GM23338 (cell line): ENCODE results near the gene SNTG2. TPM values are rescaled to one million over a fixed set of nuclear protein-coding genes. Genes with fewer than 3 reads are reported as not detected.

Experiments used
- ATAC-seq: fragments of 200-7000 bp; cut with Tn5 transposase; 3 replicates; pipeline ENCODE4 v1.9.1; 2020
- DNase-seq: peaks from one replicate; pipeline ENCODE4 v3.0.0-alpha.2; 2015; ENCODE audit warnings: low spot score
- H2AFZ ChIP-seq: fragments of 200-600 bp; sonication (generic); 2 replicates; pipeline ENCODE4 v1.8.0; 2016; ENCODE audit warnings: antibody characterized with exemption, mild to moderate bottlenecking, moderate library complexity
- H3F3A ChIP-seq: fragments of 200-600 bp; sonication (generic); replicated peaks from 2 replicates; pipeline ENCODE4 v1.8.0; 2017; ENCODE audit warnings: antibody characterized with exemption, mixed run types, low read depth
- H3K27ac ChIP-seq: fragments of 200-600 bp; sonication (generic); 2 replicates; pipeline ENCODE4 v1.6.1; 2016; ENCODE audit warnings: low read depth
- H3K27me3 ChIP-seq: fragments of 200-600 bp; sonication (generic); 2 replicates; pipeline ENCODE4 v1.8.0; 2016; ENCODE audit warnings: mild to moderate bottlenecking, mixed run types, moderate library complexity; ENCODE audit not compliant: insufficient read depth
- H3K36me3 ChIP-seq: fragments of 200-600 bp; sonication (generic); 2 replicates; pipeline ENCODE4 v1.8.0; 2016; ENCODE audit warnings: mild to moderate bottlenecking; ENCODE audit not compliant: insufficient read depth
- H3K4me1 ChIP-seq: fragments of 200-600 bp; sonication (generic); 2 replicates; pipeline ENCODE4 v1.8.0; 2016; ENCODE audit warnings: mild to moderate bottlenecking, moderate library complexity; ENCODE audit not compliant: insufficient read depth
- H3K4me2 ChIP-seq: fragments of 200-600 bp; sonication (generic); 2 replicates; pipeline ENCODE4 v1.7.1; 2017; ENCODE audit warnings: mixed run types
- H3K4me3 ChIP-seq: fragments of 200-600 bp; sonication (generic); 2 replicates; pipeline ENCODE4 v1.6.1; 2016; ENCODE audit warnings: mixed run types
- H3K79me2 ChIP-seq: fragments of 200-600 bp; sonication (generic); replicated peaks from 2 replicates; pipeline ENCODE4 v1.8.0; 2017; ENCODE audit warnings: mild to moderate bottlenecking; ENCODE audit not compliant: insufficient read depth
- H3K9me2 ChIP-seq: fragments of 200-600 bp; sonication (generic); 2 replicates; pipeline ENCODE4 v1.8.0; 2017; ENCODE audit not compliant: insufficient read depth
- H4K20me1 ChIP-seq: fragments of 200-600 bp; sonication (generic); replicated peaks from 2 replicates; pipeline ENCODE4 v1.8.0; 2017; ENCODE audit warnings: mild to moderate bottlenecking; ENCODE audit not compliant: insufficient read depth
- H3K27ac Mint-ChIP-seq: 2 replicates; pipeline ENCODE4 v1.8.0; 2020; ENCODE audit warnings: inconsistent platforms, mild to moderate bottlenecking, moderate library complexity, mixed read lengths
- H3K27me3 Mint-ChIP-seq: 3 replicates; pipeline ENCODE4 v1.8.0; 2022; ENCODE audit warnings: low read depth, mild to moderate bottlenecking, moderate library complexity, mixed read lengths, inconsistent platforms; ENCODE audit not compliant: insufficient read depth, poor library complexity
- H3K36me3 Mint-ChIP-seq: 3 replicates; pipeline ENCODE4 v1.8.0; 2021; ENCODE audit warnings: low read depth, mild to moderate bottlenecking, inconsistent platforms, moderate library complexity, mixed read lengths
- H3K4me1 Mint-ChIP-seq: 3 replicates; pipeline ENCODE4 v1.8.0; 2020; ENCODE audit warnings: mild to moderate bottlenecking, inconsistent platforms, mixed read lengths
- H3K4me3 Mint-ChIP-seq: 3 replicates; pipeline ENCODE4 v1.8.0; 2021; ENCODE audit warnings: moderate library complexity, mild to moderate bottlenecking, inconsistent platforms, mixed read lengths
- H3K9me3 Mint-ChIP-seq: 3 replicates; pipeline ENCODE4 v1.8.0; 2020; ENCODE audit warnings: moderate library complexity, mild to moderate bottlenecking, inconsistent platforms, mixed read lengths
- CREB1 ChIP-seq: fragments of 250-450 bp; sonication (Bioruptor Pico); IDR thresholded peaks from 2 replicates; pipeline ENCODE4 v1.5.0; 2020; ENCODE audit warnings: low read depth, mild to moderate bottlenecking, moderate library complexity
- EZH2 ChIP-seq: fragments of 200-600 bp; sonication (generic); IDR thresholded peaks from one replicate; pipeline ENCODE4 v1.8.0; 2017; ENCODE audit warnings: antibody characterized with exemption, mild to moderate bottlenecking, low read depth; ENCODE audit not compliant: unreplicated experiment
- EZH2phosphoT487 ChIP-seq: fragments of 200-600 bp; sonication (generic); IDR thresholded peaks from one replicate; pipeline ENCODE4 v1.8.1; 2018; ENCODE audit warnings: antibody characterized with exemption; ENCODE audit not compliant: unreplicated experiment
- JUNB ChIP-seq: IDR thresholded peaks from one replicate; pipeline ENCODE4 v1.6.1; 2016; ENCODE audit warnings: antibody characterized with exemption; ENCODE audit not compliant: unreplicated experiment
- NANOG ChIP-seq: IDR thresholded peaks from 2 replicates; pipeline ENCODE4 v1.6.1; 2016; ENCODE audit warnings: antibody characterized with exemption, borderline replicate concordance
- POLR2AphosphoS5 ChIP-seq: IDR thresholded peaks from 2 replicates; pipeline ENCODE4 v1.6.1; 2016; ENCODE audit warnings: antibody characterized with exemption, low read depth
- STAT1 ChIP-seq: IDR thresholded peaks from one replicate; pipeline ENCODE4 v1.6.1; 2016; ENCODE audit warnings: antibody characterized with exemption; ENCODE audit not compliant: unreplicated experiment
- ZNF114 ChIP-seq: fragments of 250-450 bp; sonication (Bioruptor Pico); IDR thresholded peaks from 2 replicates; pipeline ENCODE4 v1.5.0; 2020; ENCODE audit warnings: mild to moderate bottlenecking, moderate library complexity
- ZNF331 ChIP-seq: fragments of 250-450 bp; sonication (Bioruptor Pico); IDR thresholded peaks from 2 replicates; pipeline ENCODE4 v1.5.0; 2020; ENCODE audit warnings: low read depth, mild to moderate bottlenecking, moderate library complexity
- polyA plus RNA-seq: library from polyadenylated mRNA; unstranded; fragments of >200 nt; fragmentation: Nextera tagmentation; extraction: Ambion mirVana; gene quantifications from 2 replicates; pipeline ENCODE4 v1.2.1, GENCODE V29; 2016
- total RNA-seq: library from RNA; depleted of rRNA; stranded (reverse); fragments of >200 nt; shearing (Covaris generic); gene quantifications from 2 replicates; pipeline ENCODE4 v1.2.3, GENCODE V29; 2014
- TF ChIP-seq, protein P1 (sequence below): fragments of 250-450 bp; sonication (Bioruptor Pico); IDR thresholded peaks from 2 replicates; pipeline ENCODE4 v1.5.0; 2020; ENCODE audit warnings: mild to moderate bottlenecking, moderate library complexity
- TF ChIP-seq, protein P2 (sequence below), 2 experiments: fragments of 200-600 bp in 1 of 2; sonication (generic) in 1 of 2; conservative IDR thresholded peaks; 2 replicates each; pipeline versions ENCODE4 v1.5.1 to v1.6.1; 2016 to 2017; ENCODE audit warnings: antibody characterized with exemption in 2 of 2, low read depth in 2 of 2, mild to moderate bottlenecking in 2 of 2, moderate library complexity in 1 of 2
- TF ChIP-seq, protein P3 (sequence below): IDR thresholded peaks from 2 replicates; pipeline ENCODE4 v1.6.1; 2016; ENCODE audit warnings: antibody characterized with exemption
- TF ChIP-seq, protein P4 (sequence below): IDR thresholded peaks from one replicate; pipeline ENCODE4 v1.6.1; 2018; ENCODE audit warnings: antibody characterized with exemption; ENCODE audit not compliant: unreplicated experiment

SNTG2 gene
- total and polyA plus RNA-seq, 2 experiments from 2014 or later, result 27.5 to 60.4 TPM

DNA sequence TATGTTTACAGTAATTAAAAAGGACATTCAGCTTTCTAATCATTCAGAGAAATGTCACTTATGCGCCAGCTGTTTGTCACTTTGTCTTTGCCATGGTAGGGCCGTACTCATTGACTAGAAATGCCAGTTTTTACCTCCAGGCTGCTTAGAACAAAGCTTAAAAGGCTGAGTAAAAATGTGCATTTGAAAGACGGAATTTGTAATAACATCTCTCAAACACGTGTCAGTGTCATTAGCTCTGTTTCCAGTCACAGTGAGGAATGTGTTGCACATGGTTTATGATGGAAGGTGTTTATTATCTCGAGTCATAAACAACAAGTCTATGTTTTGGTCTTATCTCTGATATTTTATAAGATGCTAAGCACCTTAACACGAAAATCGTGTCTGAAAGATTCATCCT, 118.2 kb downstream of the SNTG2 start:
- no peak overlapping the region for H3K27ac ChIP-seq
- H4K20me1 ChIP-seq, result peaks cover 32% of the 10 kb centered on the region
- peaks cover 19% of the 10 kb centered on the region for H3K79me2 ChIP-seq
- Mint-ChIP-seq H3K27ac (no peak overlapping the region), H3K9me3 (no peaks in the 10 kb centered on the region; the same call in 2 of the 3 replicates), H3K36me3 (peaks cover 12% of the 10 kb centered on the region), H3K27me3 (peaks cover 5% of the 10 kb centered on the region), H3K4me1 (no peaks in the 10 kb centered on the region), H3K4me3 (no peak overlapping the region)
- H3K4me1 ChIP-seq, result no peaks in the 10 kb centered on the region
- ATAC-seq (no peak), DNase-seq (no peak)
- H3K36me3 ChIP-seq, result 0 out of 2 replicates have a peak, but pooled peaks cover 4% of the 10 kb centered on the region
- no peak overlapping the region for H3K4me3 ChIP-seq
- no peak overlapping the region for H3K4me2 ChIP-seq
- H3K9me2 ChIP-seq, result 0 out of 2 replicates have a peak, but pooled peaks cover 6% of the 10 kb centered on the region
- no peak overlapping the region for H2AFZ ChIP-seq
- H3F3A ChIP-seq, result no peaks in the 10 kb centered on the region
- H3K27me3 ChIP-seq, result no peaks in the 10 kb centered on the region
- TF ChIP-seq ZNF114 (CRISPR knock-in tag) (no peak), POLR2AphosphoS5 (no peak), ZNF331 (CRISPR knock-in tag) (no peak), EZH2 (no peak), NANOG (no peak), EZH2phosphoT487 (no peak), CREB1 (CRISPR knock-in tag) (no peak), JUNB (no peak), STAT1 (no peak)
- TF ChIP-seq, protein P1, sequence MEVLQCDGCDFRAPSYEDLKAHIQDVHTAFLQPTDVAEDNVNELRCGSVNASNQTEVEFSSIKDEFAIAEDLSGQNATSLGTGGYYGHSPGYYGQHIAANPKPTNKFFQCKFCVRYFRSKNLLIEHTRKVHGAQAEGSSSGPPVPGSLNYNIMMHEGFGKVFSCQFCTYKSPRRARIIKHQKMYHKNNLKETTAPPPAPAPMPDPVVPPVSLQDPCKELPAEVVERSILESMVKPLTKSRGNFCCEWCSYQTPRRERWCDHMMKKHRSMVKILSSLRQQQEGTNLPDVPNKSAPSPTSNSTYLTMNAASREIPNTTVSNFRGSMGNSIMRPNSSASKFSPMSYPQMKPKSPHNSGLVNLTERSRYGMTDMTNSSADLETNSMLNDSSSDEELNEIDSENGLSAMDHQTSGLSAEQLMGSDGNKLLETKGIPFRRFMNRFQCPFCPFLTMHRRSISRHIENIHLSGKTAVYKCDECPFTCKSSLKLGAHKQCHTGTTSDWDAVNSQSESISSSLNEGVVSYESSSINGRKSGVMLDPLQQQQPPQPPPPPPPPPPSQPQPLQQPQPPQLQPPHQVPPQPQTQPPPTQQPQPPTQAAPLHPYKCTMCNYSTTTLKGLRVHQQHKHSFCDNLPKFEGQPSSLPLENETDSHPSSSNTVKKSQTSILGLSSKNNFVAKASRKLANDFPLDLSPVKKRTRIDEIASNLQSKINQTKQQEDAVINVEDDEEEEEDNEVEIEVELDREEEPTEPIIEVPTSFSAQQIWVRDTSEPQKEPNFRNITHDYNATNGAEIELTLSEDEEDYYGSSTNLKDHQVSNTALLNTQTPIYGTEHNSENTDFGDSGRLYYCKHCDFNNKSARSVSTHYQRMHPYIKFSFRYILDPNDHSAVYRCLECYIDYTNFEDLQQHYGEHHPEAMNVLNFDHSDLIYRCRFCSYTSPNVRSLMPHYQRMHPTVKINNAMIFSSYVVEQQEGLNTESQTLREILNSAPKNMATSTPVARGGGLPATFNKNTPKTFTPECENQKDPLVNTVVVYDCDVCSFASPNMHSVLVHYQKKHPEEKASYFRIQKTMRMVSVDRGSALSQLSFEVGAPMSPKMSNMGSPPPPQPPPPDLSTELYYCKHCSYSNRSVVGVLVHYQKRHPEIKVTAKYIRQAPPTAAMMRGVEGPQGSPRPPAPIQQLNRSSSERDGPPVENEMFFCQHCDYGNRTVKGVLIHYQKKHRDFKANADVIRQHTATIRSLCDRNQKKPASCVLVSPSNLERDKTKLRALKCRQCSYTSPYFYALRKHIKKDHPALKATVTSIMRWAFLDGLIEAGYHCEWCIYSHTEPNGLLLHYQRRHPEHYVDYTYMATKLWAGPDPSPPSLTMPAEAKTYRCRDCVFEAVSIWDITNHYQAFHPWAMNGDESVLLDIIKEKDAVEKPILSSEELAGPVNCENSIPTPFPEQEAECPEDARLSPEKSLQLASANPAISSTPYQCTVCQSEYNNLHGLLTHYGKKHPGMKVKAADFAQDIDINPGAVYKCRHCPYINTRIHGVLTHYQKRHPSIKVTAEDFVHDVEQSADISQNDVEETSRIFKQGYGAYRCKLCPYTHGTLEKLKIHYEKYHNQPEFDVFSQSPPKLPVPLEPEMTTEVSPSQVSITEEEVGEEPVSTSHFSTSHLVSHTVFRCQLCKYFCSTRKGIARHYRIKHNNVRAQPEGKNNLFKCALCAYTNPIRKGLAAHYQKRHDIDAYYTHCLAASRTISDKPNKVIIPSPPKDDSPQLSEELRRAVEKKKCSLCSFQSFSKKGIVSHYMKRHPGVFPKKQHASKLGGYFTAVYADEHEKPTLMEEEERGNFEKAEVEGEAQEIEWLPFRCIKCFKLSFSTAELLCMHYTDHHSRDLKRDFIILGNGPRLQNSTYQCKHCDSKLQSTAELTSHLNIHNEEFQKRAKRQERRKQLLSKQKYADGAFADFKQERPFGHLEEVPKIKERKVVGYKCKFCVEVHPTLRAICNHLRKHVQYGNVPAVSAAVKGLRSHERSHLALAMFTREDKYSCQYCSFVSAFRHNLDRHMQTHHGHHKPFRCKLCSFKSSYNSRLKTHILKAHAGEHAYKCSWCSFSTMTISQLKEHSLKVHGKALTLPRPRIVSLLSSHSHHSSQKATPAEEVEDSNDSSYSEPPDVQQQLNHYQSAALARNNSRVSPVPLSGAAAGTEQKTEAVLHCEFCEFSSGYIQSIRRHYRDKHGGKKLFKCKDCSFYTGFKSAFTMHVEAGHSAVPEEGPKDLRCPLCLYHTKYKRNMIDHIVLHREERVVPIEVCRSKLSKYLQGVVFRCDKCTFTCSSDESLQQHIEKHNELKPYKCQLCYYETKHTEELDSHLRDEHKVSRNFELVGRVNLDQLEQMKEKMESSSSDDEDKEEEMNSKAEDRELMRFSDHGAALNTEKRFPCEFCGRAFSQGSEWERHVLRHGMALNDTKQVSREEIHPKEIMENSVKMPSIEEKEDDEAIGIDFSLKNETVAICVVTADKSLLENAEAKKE (CRISPR knock-in tag), result no peak
- TF ChIP-seq, protein P2, sequence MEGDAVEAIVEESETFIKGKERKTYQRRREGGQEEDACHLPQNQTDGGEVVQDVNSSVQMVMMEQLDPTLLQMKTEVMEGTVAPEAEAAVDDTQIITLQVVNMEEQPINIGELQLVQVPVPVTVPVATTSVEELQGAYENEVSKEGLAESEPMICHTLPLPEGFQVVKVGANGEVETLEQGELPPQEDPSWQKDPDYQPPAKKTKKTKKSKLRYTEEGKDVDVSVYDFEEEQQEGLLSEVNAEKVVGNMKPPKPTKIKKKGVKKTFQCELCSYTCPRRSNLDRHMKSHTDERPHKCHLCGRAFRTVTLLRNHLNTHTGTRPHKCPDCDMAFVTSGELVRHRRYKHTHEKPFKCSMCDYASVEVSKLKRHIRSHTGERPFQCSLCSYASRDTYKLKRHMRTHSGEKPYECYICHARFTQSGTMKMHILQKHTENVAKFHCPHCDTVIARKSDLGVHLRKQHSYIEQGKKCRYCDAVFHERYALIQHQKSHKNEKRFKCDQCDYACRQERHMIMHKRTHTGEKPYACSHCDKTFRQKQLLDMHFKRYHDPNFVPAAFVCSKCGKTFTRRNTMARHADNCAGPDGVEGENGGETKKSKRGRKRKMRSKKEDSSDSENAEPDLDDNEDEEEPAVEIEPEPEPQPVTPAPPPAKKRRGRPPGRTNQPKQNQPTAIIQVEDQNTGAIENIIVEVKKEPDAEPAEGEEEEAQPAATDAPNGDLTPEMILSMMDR (conservative IDR thresholded peaks at IDR 0.05; ENCODE audit: low read depth in 2 of 2), result no peak
- TF ChIP-seq, protein P3, sequence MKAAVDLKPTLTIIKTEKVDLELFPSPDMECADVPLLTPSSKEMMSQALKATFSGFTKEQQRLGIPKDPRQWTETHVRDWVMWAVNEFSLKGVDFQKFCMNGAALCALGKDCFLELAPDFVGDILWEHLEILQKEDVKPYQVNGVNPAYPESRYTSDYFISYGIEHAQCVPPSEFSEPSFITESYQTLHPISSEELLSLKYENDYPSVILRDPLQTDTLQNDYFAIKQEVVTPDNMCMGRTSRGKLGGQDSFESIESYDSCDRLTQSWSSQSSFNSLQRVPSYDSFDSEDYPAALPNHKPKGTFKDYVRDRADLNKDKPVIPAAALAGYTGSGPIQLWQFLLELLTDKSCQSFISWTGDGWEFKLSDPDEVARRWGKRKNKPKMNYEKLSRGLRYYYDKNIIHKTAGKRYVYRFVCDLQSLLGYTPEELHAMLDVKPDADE, result no peak
- TF ChIP-seq, protein P4, sequence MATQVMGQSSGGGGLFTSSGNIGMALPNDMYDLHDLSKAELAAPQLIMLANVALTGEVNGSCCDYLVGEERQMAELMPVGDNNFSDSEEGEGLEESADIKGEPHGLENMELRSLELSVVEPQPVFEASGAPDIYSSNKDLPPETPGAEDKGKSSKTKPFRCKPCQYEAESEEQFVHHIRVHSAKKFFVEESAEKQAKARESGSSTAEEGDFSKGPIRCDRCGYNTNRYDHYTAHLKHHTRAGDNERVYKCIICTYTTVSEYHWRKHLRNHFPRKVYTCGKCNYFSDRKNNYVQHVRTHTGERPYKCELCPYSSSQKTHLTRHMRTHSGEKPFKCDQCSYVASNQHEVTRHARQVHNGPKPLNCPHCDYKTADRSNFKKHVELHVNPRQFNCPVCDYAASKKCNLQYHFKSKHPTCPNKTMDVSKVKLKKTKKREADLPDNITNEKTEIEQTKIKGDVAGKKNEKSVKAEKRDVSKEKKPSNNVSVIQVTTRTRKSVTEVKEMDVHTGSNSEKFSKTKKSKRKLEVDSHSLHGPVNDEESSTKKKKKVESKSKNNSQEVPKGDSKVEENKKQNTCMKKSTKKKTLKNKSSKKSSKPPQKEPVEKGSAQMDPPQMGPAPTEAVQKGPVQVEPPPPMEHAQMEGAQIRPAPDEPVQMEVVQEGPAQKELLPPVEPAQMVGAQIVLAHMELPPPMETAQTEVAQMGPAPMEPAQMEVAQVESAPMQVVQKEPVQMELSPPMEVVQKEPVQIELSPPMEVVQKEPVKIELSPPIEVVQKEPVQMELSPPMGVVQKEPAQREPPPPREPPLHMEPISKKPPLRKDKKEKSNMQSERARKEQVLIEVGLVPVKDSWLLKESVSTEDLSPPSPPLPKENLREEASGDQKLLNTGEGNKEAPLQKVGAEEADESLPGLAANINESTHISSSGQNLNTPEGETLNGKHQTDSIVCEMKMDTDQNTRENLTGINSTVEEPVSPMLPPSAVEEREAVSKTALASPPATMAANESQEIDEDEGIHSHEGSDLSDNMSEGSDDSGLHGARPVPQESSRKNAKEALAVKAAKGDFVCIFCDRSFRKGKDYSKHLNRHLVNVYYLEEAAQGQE, result no peak
